Measurements from ENCODE around the gene TUNAR. TPM values are rescaled to one million over a fixed set of nuclear protein-coding genes. Genes with fewer than 3 reads are reported as not detected.

Gene TUNAR
- total RNA-seq, 1 donor from 2014 or later: not detected

DNA sequence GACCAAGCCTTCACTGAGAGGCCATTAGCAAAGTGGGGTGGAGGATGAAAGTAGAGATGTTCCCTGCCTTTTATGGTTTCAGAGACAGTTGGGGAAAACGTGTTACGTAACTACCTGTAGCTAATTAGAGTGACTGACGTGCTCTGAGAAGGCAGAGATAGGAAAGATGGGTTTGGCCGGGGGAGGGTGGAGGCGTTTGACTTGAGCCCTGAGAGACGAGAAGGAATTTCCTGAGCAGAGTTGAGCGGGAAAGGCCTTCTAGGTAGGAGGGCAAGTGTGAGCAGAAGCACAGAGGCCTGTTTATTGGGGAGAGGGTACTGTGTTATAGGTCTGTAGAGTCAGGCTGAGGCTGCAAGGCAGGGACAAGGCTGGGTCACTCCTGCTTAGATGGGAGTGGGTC lies 8.6 kb downstream of the TUNAR start:
- H3K4me3 ChIP-seq (ENCODE audit: low read depth, low read length): no peak overlapping the region
- FAIRE-seq: no peak

GRCh38 chr14:95885866-95886265 lies 9.2 kb downstream of the TUNAR start:
- FAIRE-seq (no peak), DNase-seq (ENCODE audit: low read depth) (no peak)
- Histone ChIP-seq H3K4me3 (ENCODE audit: low read depth, low read length) (no peak overlapping the region), H3K27me3 (ENCODE audit: control insufficient read depth, insufficient read depth, low read length) (no peaks in the 10 kb centered on the region), H3K36me3 (ENCODE audit: control insufficient read depth, insufficient read depth, low read length) (no peaks in the 10 kb centered on the region)
- no peak for TF ChIP-seq CTCF (IDR thresholded peaks at IDR 0.05; ENCODE audit: insufficient read depth, low read length, severe bottlenecking)

More for the DNA sequence above, 8.6 kb downstream of the TUNAR start:
- no peaks in the 10 kb centered on the region for H3K27me3 ChIP-seq (ENCODE audit: control insufficient read depth, insufficient read depth, low read length)
- no peak for DNase-seq (ENCODE audit: low read depth)
- TF ChIP-seq CTCF (IDR thresholded peaks at IDR 0.05; ENCODE audit: insufficient read depth, low read length, severe bottlenecking): no peak
- no peaks in the 10 kb centered on the region for H3K36me3 ChIP-seq (ENCODE audit: control insufficient read depth, insufficient read depth, low read length)

DNA sequence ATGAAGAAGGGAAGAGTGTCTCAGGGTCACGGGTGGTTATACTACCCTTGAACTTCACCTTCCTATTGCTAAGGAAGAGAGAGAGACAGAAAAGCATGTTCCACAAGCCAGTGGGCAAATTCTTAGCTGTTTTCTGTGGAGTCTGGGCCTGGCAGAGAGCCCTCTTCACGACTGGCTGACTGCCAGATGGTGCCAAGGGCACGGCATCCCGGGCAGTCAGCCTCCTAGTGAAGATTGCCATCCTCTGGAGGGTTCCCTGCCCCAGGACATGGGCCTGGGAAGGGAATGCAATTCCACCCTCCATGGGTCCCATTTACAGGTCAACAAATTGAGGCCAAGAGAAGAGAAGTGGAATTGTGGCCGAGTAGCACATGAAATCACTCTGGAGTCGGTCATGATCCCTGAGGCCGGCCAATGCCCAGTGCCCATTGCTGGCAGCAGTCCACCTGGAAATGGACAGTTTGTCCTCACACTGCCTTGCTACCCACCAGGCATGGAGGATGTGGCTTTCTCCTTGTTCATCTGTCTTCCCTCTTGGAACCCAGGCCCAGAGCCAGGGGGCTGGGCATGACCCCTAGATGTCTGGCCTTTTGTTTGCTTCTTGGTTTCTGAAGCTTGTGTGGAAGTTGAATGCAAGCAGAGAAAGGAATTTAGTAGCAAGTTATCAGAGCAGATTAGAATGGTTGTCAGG lies 9.9 kb downstream of the TUNAR start:
- Histone ChIP-seq H3K36me3 (ENCODE audit: control insufficient read depth, insufficient read depth, low read length) (no peaks in the 10 kb centered on the region), H3K4me3 (ENCODE audit: low read depth, low read length) (no peak overlapping the region), H3K27me3 (ENCODE audit: control insufficient read depth, insufficient read depth, low read length) (no peaks in the 10 kb centered on the region)
- TF ChIP-seq CTCF (IDR thresholded peaks at IDR 0.05; ENCODE audit: insufficient read depth, low read length, severe bottlenecking): no peak
- no peak for FAIRE-seq
- DNase-seq (ENCODE audit: low read depth): no peak

DNA sequence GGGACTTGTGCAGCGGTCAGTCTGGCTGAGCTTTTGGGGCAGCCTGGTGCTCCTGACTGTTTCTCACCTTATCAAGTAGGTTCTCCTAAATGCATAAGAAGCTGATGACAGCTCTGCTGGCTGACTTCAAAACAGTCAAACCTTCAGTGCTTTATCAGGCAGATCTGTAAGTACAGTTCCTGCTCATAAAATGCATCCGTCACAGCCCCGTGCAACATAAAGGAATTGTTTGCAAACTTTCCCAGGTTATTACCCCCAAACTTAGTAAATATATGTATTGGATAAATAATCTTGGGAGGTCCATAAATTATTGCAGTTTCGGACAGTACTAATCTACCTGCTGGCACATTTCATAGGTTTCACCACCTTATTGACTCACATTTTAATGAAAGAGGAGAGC lies 10.7 kb downstream of the TUNAR start:
- H3K27me3 ChIP-seq (ENCODE audit: control insufficient read depth, insufficient read depth, low read length): no peaks in the 10 kb centered on the region
- H3K36me3 ChIP-seq (ENCODE audit: control insufficient read depth, insufficient read depth, low read length): no peaks in the 10 kb centered on the region
- H3K4me3 ChIP-seq (ENCODE audit: low read depth, low read length): no peak overlapping the region
- TF ChIP-seq CTCF (IDR thresholded peaks at IDR 0.05; ENCODE audit: insufficient read depth, low read length, severe bottlenecking): no peak
- FAIRE-seq: no peak
- no peak for DNase-seq (ENCODE audit: low read depth)

DNA sequence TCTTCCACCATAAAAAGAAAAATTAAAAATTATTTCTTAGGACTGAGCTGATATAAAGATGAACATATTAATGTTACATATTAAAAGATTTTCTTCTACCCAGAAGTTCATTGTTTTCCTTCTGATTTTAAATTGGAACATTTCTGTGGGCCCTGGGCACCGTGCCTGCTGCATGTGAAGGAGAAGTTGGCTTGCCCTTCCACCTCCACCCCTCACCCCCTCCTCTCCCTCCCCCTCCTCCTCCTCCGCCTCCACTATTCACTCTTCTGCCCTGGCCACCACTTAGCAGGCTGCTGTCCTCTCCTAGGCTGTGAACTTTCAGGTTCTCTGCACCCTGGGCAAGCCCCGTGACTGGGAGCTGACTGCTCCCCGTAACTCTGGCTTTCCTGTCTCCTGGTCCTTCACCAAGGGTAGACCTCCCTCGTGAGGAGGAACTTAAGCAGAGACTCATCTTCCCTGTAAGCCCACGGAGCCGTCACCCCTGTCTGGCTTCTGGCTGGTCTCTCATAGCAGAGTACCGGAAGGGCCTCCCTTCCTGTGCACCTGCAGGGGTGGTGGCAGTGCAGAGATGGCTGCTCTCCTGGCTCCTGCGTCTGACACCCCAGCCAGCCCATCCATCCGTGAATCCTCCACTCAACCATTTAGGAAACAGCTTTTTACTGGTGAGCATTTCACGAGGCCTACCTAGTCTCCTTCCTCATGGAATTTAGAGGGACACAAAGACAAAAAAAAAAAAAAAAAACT lies 12.8 kb downstream of the TUNAR start:
- FAIRE-seq: no peak

More for the DNA sequence above, 12.8 kb downstream of the TUNAR start:
- TF ChIP-seq CTCF (IDR thresholded peaks at IDR 0.05; ENCODE audit: insufficient read depth, low read length, severe bottlenecking): no peak
- Histone ChIP-seq H3K4me3 (ENCODE audit: low read depth, low read length) (no peak overlapping the region), H3K36me3 (ENCODE audit: control insufficient read depth, insufficient read depth, low read length) (no peaks in the 10 kb centered on the region), H3K27me3 (ENCODE audit: control insufficient read depth, insufficient read depth, low read length) (no peaks in the 10 kb centered on the region)
- no peak for DNase-seq (ENCODE audit: low read depth)
